GM19025 (cell line): ENCODE results near the gene BIRC5.
"Not testable (repeated sequence)": the region's sequence is repeated elsewhere in the genome, so short reads cannot be mapped to it uniquely, and the experiment has no call there.

ENCODE experiments used
- ATAC-seq: cut with Tn5 transposase; IDR thresholded peaks from one replicate; pipeline ENCODE4 v1.9.1; 2021; ENCODE audit warnings: mild to moderate bottlenecking, low read depth, moderate library complexity; ENCODE audit not compliant: unreplicated experiment

BIRC5 gene

DNA sequence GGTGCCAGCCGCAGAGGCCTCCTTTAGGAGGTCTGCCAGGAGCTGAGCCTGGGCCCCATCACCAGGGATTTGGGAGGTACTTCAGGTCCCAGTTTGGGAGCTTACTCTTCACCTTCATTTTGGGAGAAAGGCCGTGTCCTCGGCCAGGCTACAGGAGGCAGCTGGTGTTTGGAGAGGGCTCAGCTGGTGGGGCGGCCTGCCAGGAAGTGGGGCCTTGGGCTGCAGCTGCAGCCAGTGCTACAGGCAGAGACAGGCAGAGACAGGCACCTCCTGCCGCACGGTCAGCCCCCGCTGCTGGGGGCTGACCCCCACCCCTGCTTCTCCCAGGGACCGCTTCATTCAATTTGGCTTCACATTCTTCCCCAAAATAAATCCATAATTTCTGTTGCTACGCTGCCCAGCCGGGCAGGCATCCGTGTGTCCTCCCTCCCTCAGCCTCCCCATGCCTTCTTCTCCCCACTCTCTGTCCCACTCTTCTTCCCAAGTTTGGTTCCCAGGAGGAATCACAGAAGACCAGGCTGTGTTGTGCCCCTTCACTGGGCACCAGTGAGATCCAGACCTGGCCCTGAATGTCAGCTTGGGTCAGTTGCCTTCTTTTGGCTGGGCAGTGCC, 23.5 kb downstream of the BIRC5 start:
- no peak for ATAC-seq

DNA sequence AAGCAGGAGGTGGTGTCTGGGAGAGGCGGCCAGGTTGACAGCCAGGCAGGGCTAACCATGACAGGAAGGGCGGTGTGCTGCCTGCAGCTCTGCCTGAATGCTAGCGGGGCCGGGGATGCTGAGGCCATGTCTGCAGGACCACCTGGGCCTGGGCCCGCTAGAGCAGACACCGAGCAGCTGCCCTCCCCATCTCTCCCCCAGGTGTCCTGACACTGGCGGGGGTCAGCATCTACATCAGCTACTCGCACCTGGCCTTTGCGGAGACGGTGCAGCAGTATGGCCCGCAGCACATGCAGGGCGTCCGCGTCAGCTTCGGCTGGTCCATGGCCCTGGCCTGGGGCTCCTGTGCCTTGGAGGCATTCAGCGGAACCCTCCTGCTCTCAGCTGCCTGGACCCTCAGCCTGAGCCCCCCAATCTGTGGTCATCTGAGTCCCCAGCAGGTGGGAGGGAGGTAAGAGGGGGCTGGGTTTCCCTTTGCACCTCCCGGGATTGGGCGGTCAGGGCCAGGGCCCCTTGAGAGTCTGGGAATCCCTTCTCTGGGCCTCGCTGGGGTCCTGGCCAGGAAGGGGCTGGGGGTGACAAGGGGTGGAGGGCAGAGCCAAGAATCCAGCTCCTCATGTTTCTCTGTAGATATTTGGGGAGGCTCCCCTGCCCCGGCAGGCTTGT, 24.9 kb downstream of the BIRC5 start:
- ATAC-seq: no peak

DNA sequence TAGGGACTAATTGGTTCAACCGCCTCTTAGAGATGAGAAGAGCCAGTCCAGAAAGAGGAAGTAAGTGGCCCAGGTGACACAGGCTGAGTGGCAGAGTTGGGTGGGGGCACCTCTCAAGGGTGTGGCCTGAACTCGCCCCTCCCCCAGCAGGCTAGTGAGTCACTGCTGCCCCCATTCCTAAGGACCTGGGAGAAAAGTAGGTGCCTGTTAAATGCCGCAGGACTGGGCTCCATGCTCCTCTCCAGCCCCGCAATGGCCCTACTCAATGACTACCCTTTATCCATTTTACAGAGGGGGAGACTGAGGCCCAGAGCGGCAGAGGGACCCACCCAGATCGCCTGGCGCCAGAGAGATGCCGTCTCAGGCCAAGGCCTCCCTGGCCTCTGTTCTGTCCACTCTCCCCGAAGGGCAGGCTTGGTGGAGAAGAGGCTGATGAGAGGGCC, 25.5 kb downstream of the BIRC5 start:
- no peak for ATAC-seq

- no peak for ATAC-seq
Measured at GRCh38 chr17:78240012-78240655, 26.1 kb downstream of the BIRC5 start.

DNA sequence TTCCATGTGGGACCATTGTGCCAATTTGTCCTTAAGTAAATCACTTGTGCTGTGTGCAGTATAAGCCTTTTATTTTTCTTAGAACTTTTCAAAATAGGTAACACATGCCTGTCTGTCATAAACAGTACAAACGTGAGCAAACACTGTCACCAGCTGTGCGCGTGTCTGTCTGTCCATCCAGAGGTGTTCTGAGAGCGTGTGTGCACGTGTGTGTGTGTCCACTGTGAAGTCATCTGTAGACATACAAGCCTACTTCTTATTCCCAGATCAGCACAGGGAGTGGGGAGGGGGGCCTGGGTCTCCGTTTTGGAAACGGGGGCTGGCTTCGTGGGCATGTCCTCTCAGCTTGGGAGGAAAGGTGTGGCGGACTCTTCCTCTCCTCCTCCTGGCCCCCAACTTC, 26.8 kb downstream of the BIRC5 start:
- ATAC-seq: no peak

DNA sequence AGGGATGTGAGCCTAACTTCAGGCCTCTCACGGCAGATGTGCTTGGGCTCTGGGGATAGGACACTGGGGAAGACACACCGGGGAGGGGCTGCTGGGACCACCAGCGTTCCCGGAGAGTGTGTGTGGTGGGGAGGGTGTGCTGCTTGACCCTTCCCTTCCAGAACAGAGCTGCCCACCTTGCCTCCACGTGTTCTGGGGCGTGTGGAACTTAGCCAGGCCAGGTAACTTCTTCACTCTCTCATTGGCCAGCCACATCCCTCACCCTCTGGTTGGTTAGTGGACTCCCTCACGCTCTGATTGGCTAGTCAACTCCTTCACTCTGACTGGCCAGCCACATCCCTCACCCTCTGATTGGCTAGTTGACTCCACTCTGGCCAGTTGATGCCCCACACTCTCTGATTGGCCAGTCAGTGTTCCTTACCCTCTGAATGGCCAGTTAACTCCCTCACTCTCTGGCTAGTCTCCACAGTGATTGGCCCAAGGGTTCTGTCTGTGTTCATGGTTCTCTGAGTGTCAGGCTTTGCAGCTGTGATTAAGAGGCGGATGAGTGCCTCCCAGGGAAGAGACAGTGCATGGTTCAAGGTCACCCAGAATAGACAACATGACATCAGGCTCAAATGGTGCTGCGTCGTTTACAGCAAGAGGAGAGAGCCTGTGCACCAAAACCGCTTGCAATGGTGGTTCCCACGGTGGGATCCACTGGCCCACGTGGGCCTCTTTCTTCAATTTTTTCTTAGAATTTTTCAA, 27.4 kb downstream of the BIRC5 start:
- no peak for ATAC-seq

GRCh38 chr17:78242024-78242742, 28.1 kb downstream of the BIRC5 start:
- ATAC-seq: no peak

- no peak for ATAC-seq
Measured at GRCh38 chr17:78247304-78247703, 33.3 kb downstream of the BIRC5 start.

DNA sequence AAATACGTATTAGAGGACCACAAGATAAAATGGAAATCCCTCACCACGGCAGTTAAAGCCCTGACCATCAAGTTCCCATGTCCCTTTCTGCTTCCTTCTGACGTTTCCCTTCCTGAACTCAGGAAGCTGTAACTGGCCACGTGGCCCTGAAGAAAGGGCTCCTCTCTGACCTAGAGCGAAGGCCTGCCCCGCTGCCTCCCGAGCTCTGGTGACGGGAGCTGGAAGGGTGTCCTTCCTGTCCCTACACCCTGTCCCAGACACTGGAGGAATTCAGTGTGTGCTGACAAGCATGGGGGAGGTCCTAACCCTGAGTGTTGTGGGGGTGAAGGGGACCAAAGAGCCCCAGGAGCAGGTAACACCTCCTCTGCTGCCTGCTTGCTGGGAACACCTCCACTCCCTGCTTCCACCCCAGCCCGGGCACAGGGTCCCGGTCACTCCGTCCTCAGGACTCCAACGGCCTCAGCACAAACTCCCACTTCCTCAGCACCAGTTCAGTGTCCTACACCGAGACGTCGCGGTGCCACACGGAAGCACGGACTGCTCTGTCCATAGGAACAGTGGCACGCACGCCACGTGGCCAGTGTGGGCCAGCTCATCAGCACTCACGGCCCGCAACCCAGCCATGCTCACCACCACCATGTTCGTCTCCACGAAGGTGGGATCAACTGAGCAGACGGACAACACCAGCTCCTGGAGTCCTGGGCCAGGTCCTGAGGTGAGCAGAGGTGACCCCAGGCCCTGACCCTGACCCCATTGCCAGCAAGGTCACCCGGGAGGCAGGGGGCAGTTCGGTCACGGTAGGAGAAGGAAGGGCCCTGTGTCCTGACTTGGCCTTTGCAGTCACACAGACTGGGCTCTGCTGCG, 34.2 kb downstream of the BIRC5 start:
- no peak for ATAC-seq

DNA sequence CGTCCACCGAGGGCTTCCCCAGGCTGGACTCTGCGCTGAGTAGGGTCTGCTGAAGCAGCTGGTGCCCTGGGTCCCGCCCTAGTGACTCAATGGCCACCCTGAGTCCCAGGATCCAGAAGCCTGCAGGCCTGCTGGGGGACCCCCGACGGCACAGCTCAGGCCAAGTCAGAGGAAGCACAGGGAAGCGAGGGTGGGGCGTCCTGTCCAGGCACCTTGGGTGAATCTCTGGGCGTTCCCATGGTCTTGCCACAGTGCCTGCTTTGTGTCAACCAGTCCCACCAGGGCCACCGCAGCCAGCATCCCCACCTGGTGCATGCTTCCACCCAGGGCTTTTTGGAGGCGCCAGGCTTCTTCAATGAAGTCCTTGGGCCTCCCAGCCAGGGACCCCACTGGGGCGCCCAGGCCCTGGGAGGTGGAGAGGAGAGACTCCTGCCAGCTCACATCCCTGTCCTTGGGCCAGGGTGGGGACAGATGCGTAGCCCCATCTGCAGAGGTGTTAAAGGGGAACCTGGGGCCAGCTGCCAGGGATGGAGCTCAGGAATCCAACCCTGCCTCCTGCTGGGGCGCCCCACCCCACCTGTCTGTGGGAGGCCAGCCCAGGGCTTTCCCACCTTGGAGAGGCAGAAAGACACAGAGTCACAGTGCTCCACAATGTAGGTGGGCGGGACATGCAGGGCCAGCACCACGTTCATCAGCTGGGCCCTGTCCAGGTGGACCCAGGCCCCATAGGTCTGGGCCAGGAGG, 35.2 kb downstream of the BIRC5 start:
- no peak for ATAC-seq

- no peak for ATAC-seq
Measured at GRCh38 chr17:78249818-78250806, 36.1 kb downstream of the BIRC5 start.

DNA sequence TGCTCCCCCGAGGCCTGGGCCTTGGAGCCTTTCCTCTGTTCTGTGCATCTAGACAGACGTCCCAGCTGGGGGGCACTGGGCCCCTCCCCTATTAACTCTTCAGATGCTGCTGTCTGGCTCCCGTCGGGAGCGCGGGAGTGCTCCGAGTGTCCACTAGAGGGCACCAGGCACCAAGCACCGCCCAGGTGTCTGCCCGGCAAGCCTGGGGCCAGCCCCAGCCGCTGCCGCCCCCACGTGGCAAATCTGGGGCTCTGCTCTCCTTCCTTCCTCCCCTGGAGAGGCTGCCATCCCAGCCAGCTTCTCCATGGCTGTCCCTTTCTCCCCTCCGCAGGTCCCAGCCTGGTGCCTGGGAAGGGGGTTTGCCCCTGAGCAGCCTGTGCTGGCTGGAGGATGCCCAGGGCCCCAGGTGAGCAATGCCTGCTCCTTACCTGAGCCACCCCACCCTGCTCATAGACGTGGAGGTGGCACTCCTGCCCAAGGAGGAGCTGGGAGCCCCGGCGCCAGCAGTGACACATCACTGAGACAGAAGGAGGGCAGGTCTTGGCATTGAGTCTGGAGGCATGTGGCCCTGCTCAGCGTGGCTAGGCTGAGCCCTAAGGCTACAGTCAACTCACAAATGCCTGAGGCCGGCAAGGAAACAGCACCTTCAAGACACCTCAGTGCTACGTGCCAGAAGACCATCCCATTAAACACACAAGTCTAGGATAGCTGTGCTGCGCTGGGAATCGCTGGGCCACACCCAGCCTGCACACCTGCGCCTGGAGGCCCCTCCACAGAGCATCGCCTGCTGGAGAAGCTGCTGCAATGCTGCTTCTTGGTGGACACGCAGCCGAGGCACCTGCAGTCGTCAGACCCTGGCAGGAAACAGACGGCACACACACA, 37.1 kb downstream of the BIRC5 start:
- ATAC-seq: peak; percentile 53

DNA sequence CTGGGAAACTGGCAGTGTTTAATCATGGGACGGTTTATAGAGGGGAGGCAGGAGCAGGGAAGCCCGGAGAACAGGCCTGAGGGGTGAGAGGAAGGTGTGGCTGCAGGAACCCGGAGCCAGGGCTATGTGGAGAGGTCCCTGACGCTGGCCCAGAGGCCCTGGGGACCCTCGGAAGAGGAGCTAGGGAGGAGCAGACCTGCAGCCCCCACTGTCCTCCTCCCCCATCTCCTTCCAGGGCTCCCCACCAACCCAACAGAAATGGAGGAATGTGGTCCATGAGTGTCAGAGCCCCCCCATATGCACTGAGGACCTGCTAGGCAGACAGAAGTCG, 37.7 kb downstream of the BIRC5 start:
- no peak for ATAC-seq

DNA sequence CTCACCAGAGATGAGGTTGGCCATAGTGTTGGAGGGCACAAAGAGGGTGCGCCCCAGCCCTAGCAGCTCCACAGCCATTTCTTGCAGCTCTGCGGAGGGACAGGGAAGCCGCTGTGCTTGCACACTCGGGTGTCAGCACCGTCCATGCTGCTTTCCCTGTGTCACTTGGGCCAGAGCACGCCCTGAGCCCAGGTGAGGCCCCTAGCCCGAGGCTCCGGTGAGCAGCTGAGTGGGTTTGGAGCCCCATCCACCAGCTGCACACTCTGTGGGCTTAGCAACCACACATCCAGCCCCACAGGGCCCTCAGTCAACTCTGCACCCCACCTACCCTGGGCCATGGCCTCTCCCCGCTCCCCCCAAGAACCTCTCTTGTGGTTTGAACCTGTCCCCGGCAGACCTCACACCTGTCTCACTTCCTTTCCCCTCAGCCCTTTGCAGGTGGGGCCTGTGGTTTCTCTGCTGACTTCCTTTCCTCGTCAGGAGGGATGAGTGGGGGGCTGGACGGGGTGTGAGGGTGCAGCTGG, 38.1 kb downstream of the BIRC5 start:
- ATAC-seq: no peak

- no peak for ATAC-seq
Measured at GRCh38 chr17:78252701-78253635, 38.9 kb downstream of the BIRC5 start.

GRCh38 chr17:78253636-78253945, 39.5 kb downstream of the BIRC5 start:
- ATAC-seq: not testable (repeated sequence)
